PC-9 (cell line): ENCODE results near the gene PAX8. TPM values are rescaled to one million over a fixed set of nuclear protein-coding genes. Genes with fewer than 3 reads are reported as not detected.
"Not testable (repeated sequence)": the region's sequence is repeated elsewhere in the genome, so short reads cannot be mapped to it uniquely, and the experiment has no call there.

ENCODE experiments used
- BruUV-seq: library from RNA; stranded (reverse); fragments of 400-500 nt; replicated peaks from 2 replicates; lab custom pipeline; 2021; lab: Mats Ljungman, UMichigan
- CTCF ChIA-PET: fragments of 300-600 bp; sonication (Branson Sonifier 250); formaldehyde crosslinking; loops from one replicate; lab custom pipeline; 2022; ENCODE audit warnings: antibody characterized with exemption; lab: Charles Lee
- POLR2A ChIA-PET: fragments of 300-600 bp; sonication (Branson Sonifier 250); formaldehyde crosslinking; loops from one replicate; lab custom pipeline; 2022; ENCODE audit warnings: antibody characterized with exemption; ENCODE audit not compliant: unreplicated experiment; lab: Charles Lee
- DNase-seq, 2 experiments: peaks; one replicate each; pipeline versions ENCODE4 v3.0.0 to v3.0.0-alpha.2; 2015 to 2022; ENCODE audit warnings: mixed read lengths in 1 of 2
- H2AFZ ChIP-seq: fragments of 200-600 bp; sonication (generic); 2 replicates; pipeline ENCODE4 v1.8.1; 2017; ENCODE audit warnings: antibody characterized with exemption
- H3F3A ChIP-seq: fragments of 200-600 bp; sonication (generic); 2 replicates; pipeline ENCODE4 v1.8.1; 2017; ENCODE audit warnings: antibody characterized with exemption, mild to moderate bottlenecking, low read depth; ENCODE audit not compliant: insufficient read depth
- H3K27ac ChIP-seq: fragments of 200-600 bp; sonication (generic); 2 replicates; pipeline ENCODE4 v1.6.1; 2016; ENCODE audit warnings: mixed run types
- H3K27me3 ChIP-seq: fragments of 200-600 bp; sonication (generic); 2 replicates; pipeline ENCODE4 v1.6.1; 2016; ENCODE audit warnings: low read depth, mixed run types; ENCODE audit not compliant: insufficient read depth
- H3K36me3 ChIP-seq: fragments of 200-600 bp; sonication (generic); 2 replicates; pipeline ENCODE4 v1.6.1; 2016; ENCODE audit warnings: low read depth, mixed run types
- H3K4me1 ChIP-seq: fragments of 200-600 bp; sonication (generic); replicated peaks from 2 replicates; pipeline ENCODE4 v1.6.1; 2016; ENCODE audit warnings: mixed run types; ENCODE audit not compliant: insufficient read depth
- H3K4me2 ChIP-seq: fragments of 200-600 bp; sonication (generic); 2 replicates; pipeline ENCODE4 v1.6.1; 2017; ENCODE audit warnings: mixed run types
- H3K4me3 ChIP-seq: fragments of 200-600 bp; sonication (generic); 2 replicates; pipeline ENCODE4 v1.6.1; 2016; ENCODE audit warnings: mixed run types
- H3K79me2 ChIP-seq: fragments of 200-600 bp; sonication (generic); 2 replicates; pipeline ENCODE4 v1.6.1; 2017; ENCODE audit warnings: low read depth, mixed run types
- H3K9me2 ChIP-seq: fragments of 200-600 bp; sonication (generic); 2 replicates; pipeline ENCODE4 v1.8.1; 2017; ENCODE audit warnings: mild to moderate bottlenecking; ENCODE audit not compliant: insufficient read depth
- H3K9me3 ChIP-seq: fragments of 200-600 bp; sonication (generic); 2 replicates; pipeline ENCODE4 v1.8.1; 2016; ENCODE audit warnings: low read depth; ENCODE audit not compliant: insufficient read depth
- H4K20me1 ChIP-seq: fragments of 200-600 bp; sonication (generic); 2 replicates; pipeline ENCODE4 v1.8.1; 2017; ENCODE audit not compliant: insufficient read depth
- CTCF ChIP-seq: fragments of 200-600 bp; sonication (generic); conservative IDR thresholded peaks from 2 replicates; pipeline ENCODE4 v1.6.1; 2017; ENCODE audit warnings: mixed run types, antibody characterized with exemption, mild to moderate bottlenecking, moderate library complexity
- EZH2 ChIP-seq: fragments of 200-600 bp; sonication (generic); IDR thresholded peaks from 2 replicates; pipeline ENCODE4 v1.8.0; 2017; ENCODE audit warnings: antibody characterized with exemption, low read depth
- intact Hi-C: fragments of 100-400 bp; cut with micrococcal nuclease; formaldehyde crosslinking; loops from one replicate; pipeline ENCODE4 v1.10.0; 2022; ENCODE audit not compliant: unreplicated experiment
- total RNA-seq: library from RNA; stranded (reverse); gene quantifications from 2 replicates; pipeline ENCODE4 v1.2.3, GENCODE V29; 2021

The PAX8 gene
- total RNA-seq, 1 experiment from 2014 or later: 5.8 TPM

- no peaks in the 10 kb centered on the region for H3K27me3 ChIP-seq
- peaks cover 8% of the 10 kb centered on the region; the same call in 1 of the 2 replicates for H3K36me3 ChIP-seq
- peak; percentile 25 to 41 for DNase-seq
- peak overlapping the region; percentile 66 for H3K4me3 ChIP-seq
- BruUV-seq: no TSS peak
- POLR2A ChIA-PET: interaction anchor here (0.6 kb wide), 1 partner anchor 31 kb away, joined by 4 read pairs; no protein-coding TSS in a partner anchor
- 0 out of 2 replicates have a peak, but pooled peaks cover 6% of the 10 kb centered on the region for H4K20me1 ChIP-seq
- H3F3A ChIP-seq: peaks cover 38% of the 10 kb centered on the region
- no peaks in the 10 kb centered on the region for H3K9me2 ChIP-seq
- no peak overlapping the region for H2AFZ ChIP-seq
- peaks cover 40% of the 10 kb centered on the region for H3K79me2 ChIP-seq
- peaks cover 54% of the 10 kb centered on the region for H3K4me1 ChIP-seq
- TF ChIP-seq CTCF: no peak
- no peak for TF ChIP-seq EZH2
- peak overlapping the region; percentile 61 for H3K4me2 ChIP-seq
- H3K9me3 ChIP-seq: no peaks in the 10 kb centered on the region
- intact Hi-C loops: no loop called here
- peak overlapping the region; percentile 80 for H3K27ac ChIP-seq
- CTCF ChIA-PET: no interaction called here
These were observed 42.2 kb downstream of the PAX8 start for GRCh38 chr2:113236367-113237159.

- DNase-seq: peak; percentile 76 to 82
- H4K20me1 ChIP-seq, H3K27me3 ChIP-seq, intact Hi-C loops, H3K9me2 ChIP-seq, H3K9me3 ChIP-seq, H3K36me3 ChIP-seq: not testable (repeated sequence)
- peak overlapping the region; percentile 66 for H3K4me3 ChIP-seq
- CTCF ChIA-PET: interaction anchor here (0.8 to 1.0 kb wide), 3 partner anchors 31 to 97 kb away, joined by 3 to 4 read pairs (median 4); no protein-coding TSS in a partner anchor
- H3K4me1 ChIP-seq: peaks cover 47% of the 10 kb centered on the region
- TSS peak; percentile 40 for BruUV-seq
- H3K79me2 ChIP-seq: peaks cover 36% of the 10 kb centered on the region
- POLR2A ChIA-PET: interaction anchor here (0.5 to 1.0 kb wide), 9 partner anchors 14 to 399 kb away, joined by 3 to 8 read pairs (median 4); partner anchors contain the start of gene IL1B
- peak overlapping the region; percentile 61 for H3K4me2 ChIP-seq
- H3F3A ChIP-seq: peaks cover 32% of the 10 kb centered on the region
- H3K27ac ChIP-seq: peak overlapping the region; percentile 80
- H2AFZ ChIP-seq: peak overlapping the region; percentile 72
These were observed 43.1 kb downstream of the PAX8 start for GRCh38 chr2:113235347-113236226.

- H3F3A ChIP-seq: peaks cover 25% of the 10 kb centered on the region
- peaks cover 40% of the 10 kb centered on the region for H3K4me1 ChIP-seq
- DNase-seq: no peak
- ChIA-PET POLR2A (interaction anchor here (0.5 to 1.0 kb wide), 9 partner anchors 14 to 398 kb away, joined by 3 to 8 read pairs (median 4); partner anchors contain the start of gene IL1B), CTCF (interaction anchor here (0.8 to 1.0 kb wide), 3 partner anchors 30 to 96 kb away, joined by 3 to 4 read pairs (median 4); no protein-coding TSS in a partner anchor)
- H3K4me3 ChIP-seq: peak overlapping the region; percentile 66
- BruUV-seq: TSS peak; percentile 73
- H3K79me2 ChIP-seq: peaks cover 36% of the 10 kb centered on the region
- no peaks in the 10 kb centered on the region for H3K9me2 ChIP-seq
- intact Hi-C loops: no loop called here
- peaks cover 8% of the 10 kb centered on the region; the same call in 1 of the 2 replicates for H3K36me3 ChIP-seq
- no peak for TF ChIP-seq EZH2
- TF ChIP-seq CTCF: no peak
- no peaks in the 10 kb centered on the region for H3K27me3 ChIP-seq
- H3K27ac ChIP-seq: peak overlapping the region; percentile 80; the same call in 1 of the 2 replicates
- H4K20me1 ChIP-seq: 0 out of 2 replicates have a peak, but pooled peaks cover 6% of the 10 kb centered on the region
- no peaks in the 10 kb centered on the region for H3K9me3 ChIP-seq
- peak overlapping the region; percentile 61 for H3K4me2 ChIP-seq
- H2AFZ ChIP-seq: peak overlapping the region; percentile 72
These were observed 43.9 kb downstream of the PAX8 start for GRCh38 chr2:113234721-113235346.
